OCI-LY7 (cell line): Measurements from ENCODE around the gene MPP7.

Experiments used
- EZH2phosphoT487 ChIP-seq: fragments of 200-600 bp; sonication (generic); IDR thresholded peaks from 2 replicates; pipeline ENCODE4 v1.6.1; 2018; ENCODE audit warnings: low read depth, borderline replicate concordance, mild to moderate bottlenecking, mixed run types, antibody characterized with exemption, low read length, moderate library complexity, mixed read lengths
- TF ChIP-seq, protein P1 (sequence below): fragments of 200-600 bp; sonication (generic); conservative IDR thresholded peaks from 2 replicates; pipeline ENCODE4 v1.5.1; 2014; ENCODE audit warnings: mild to moderate bottlenecking, antibody characterized with exemption, low read length, moderate library complexity, mixed read lengths

DNA sequence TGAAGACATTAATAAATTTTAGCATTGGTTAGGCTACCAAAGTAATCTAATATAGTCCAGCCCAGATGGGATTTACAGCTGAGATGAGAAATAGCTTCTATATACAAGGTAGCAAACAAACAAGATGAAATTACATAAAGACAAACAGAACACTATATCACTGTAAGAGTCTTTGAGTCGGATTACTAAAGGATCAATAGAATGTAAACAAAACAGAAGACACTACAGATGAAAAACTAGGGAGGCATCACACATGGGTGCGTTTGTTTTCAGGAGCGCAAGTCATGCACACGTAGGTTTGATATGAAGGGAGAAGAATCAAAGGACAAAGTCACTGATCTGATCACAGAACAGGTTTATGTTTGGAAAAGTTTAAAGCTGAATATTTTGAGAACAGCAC is 26.5 kb downstream of the MPP7 start:
- TF ChIP-seq, protein P1, sequence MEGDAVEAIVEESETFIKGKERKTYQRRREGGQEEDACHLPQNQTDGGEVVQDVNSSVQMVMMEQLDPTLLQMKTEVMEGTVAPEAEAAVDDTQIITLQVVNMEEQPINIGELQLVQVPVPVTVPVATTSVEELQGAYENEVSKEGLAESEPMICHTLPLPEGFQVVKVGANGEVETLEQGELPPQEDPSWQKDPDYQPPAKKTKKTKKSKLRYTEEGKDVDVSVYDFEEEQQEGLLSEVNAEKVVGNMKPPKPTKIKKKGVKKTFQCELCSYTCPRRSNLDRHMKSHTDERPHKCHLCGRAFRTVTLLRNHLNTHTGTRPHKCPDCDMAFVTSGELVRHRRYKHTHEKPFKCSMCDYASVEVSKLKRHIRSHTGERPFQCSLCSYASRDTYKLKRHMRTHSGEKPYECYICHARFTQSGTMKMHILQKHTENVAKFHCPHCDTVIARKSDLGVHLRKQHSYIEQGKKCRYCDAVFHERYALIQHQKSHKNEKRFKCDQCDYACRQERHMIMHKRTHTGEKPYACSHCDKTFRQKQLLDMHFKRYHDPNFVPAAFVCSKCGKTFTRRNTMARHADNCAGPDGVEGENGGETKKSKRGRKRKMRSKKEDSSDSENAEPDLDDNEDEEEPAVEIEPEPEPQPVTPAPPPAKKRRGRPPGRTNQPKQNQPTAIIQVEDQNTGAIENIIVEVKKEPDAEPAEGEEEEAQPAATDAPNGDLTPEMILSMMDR = no peak
- TF ChIP-seq EZH2phosphoT487 = no peak
